ENCODE data around the gene KLHDC4. TPM values are rescaled to one million over a fixed set of nuclear protein-coding genes. Genes with fewer than 3 reads are reported as not detected.

Gene KLHDC4
- total and polyA plus RNA-seq, 5 donors from 2014 or later, result 17.0 to 104 (median 17.5) TPM

DNA sequence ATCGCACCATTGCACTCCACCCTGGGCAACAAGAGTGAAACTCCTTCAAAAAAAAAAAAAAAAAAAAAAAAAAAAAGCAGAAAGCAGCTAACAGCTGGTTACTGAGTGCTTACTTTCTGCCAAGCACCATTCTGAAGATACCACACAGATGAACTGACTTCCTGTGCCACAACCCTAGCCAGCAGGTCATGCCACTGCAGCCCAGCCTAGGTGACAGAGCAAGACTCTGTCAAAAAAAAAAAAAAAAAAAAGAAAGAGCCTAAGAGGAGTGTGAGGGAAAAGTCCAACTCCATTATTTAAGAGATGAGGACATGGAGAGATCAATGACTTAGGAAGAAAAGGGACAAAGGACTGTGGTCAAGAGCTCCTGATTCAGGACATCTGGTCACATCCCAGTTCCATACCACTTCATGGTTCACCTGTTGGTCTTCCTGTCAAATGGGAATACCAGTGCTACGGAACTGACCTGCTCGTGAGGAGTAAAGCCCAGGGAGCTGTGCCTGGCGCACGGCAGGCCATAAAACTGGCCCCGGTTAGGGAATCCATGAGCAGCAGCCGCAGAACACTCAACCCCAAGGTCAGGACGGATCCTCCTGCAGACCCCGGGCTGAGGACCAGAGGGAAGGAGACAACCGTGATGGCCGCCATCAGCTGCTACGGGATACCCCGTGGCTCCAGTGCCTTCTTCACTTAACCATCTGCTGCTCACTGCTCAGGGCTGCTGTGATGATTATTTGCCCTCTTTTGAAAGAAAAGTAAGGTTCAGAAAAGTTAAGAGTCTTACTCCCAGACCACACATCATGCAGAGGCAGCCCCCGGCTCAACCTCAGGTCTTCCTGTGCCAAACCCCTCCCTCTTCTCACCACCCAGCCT is 950 bp downstream of the KLHDC4 start:
- peaks cover 22% of the 10 kb centered on the region for H3K36me3 Mint-ChIP-seq
- Histone ChIP-seq H3K27ac (ENCODE audit: insufficient read depth, low read length, poor library complexity, severe bottlenecking) (peak overlapping the region; percentile 89), H3K36me3 (ENCODE audit: control insufficient read depth, insufficient read depth, low read length) (peaks cover 29% of the 10 kb centered on the region), H3K4me3 (ENCODE audit: low read depth, low read length) (peak overlapping the region; percentile 77), H3K9me3 (ENCODE audit: control insufficient read depth in 2 of 2, low read length in 2 of 2) (no peaks in the 10 kb centered on the region), H3K4me1 (ENCODE audit: control insufficient read depth, insufficient read depth, low read length, poor library complexity, severe bottlenecking) (peaks cover 28% of the 10 kb centered on the region), H3K27me3 (ENCODE audit: control insufficient read depth, insufficient read depth, low read length) (no peaks in the 10 kb centered on the region)
- DNase-seq, result peak in 2 of 3 donors; percentile 39 to 85
- peak; percentile 45 to 54 for ATAC-seq (ENCODE audit: low read depth in 2 of 2)
- peaks cover 11 to 48% (median 33%) of the 10 kb centered on the region in 4 donors for H3K4me1 Mint-ChIP-seq
- peak overlapping the region; percentile 92 to 98 (median 96) for H3K4me3 Mint-ChIP-seq
- H3K27ac Mint-ChIP-seq, result peak overlapping the region; percentile 20 to 98 (median 94)
- peaks cover 15% of the 10 kb centered on the region for H3K27me3 Mint-ChIP-seq
- no peaks in the 10 kb centered on the region for H3K9me3 Mint-ChIP-seq

DNA sequence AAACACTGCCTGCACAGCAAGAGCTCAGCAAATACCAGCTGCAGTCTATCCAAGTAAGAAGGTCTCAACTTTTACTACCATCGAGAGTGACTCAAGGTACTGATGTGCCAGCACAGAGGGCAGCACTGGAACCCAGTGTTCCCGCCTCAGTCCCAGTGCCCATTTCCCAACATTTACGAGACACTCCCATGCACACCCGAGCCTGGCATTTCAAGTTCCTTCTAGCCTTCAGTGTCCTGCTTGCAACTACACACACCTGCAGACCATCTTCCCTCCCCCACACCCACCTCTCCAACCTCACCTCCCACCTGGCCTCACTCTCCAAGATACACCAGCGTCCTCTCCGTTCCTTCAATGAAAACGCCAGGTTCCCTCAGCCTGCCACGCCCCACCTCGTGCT is 3.2 kb downstream of the KLHDC4 start:
- H3K4me3 ChIP-seq (ENCODE audit: low read depth, low read length), result no peak overlapping the region
- H3K36me3 ChIP-seq (ENCODE audit: control insufficient read depth, insufficient read depth, low read length), result peaks cover 34% of the 10 kb centered on the region
- H3K27me3 ChIP-seq (ENCODE audit: control insufficient read depth, insufficient read depth, low read length), result no peaks in the 10 kb centered on the region
- H3K4me1 Mint-ChIP-seq, result peaks cover 5 to 55% (median 32%) of the 10 kb centered on the region in 4 donors
- H3K9me3 ChIP-seq (ENCODE audit: control insufficient read depth in 2 of 2, low read length in 2 of 2), result no peaks in the 10 kb centered on the region
- no peaks in the 10 kb centered on the region for H3K9me3 Mint-ChIP-seq
- H3K4me1 ChIP-seq (ENCODE audit: control insufficient read depth, insufficient read depth, low read length, poor library complexity, severe bottlenecking), result peaks cover 28% of the 10 kb centered on the region
- H3K36me3 Mint-ChIP-seq, result peaks cover 32% of the 10 kb centered on the region
- H3K27ac Mint-ChIP-seq, result peak overlapping the region; percentile 0 to 62 (median 37)
- H3K4me3 Mint-ChIP-seq, result peak overlapping the region in 3 of 4 donors; percentile 48 to 97 (median 50)
- DNase-seq, result no peak
- ATAC-seq (ENCODE audit: low read depth in 2 of 2), result no peak
- no peak overlapping the region for H3K27ac ChIP-seq (ENCODE audit: insufficient read depth, low read length, poor library complexity, severe bottlenecking)
- peaks cover 9% of the 10 kb centered on the region for H3K27me3 Mint-ChIP-seq

DNA sequence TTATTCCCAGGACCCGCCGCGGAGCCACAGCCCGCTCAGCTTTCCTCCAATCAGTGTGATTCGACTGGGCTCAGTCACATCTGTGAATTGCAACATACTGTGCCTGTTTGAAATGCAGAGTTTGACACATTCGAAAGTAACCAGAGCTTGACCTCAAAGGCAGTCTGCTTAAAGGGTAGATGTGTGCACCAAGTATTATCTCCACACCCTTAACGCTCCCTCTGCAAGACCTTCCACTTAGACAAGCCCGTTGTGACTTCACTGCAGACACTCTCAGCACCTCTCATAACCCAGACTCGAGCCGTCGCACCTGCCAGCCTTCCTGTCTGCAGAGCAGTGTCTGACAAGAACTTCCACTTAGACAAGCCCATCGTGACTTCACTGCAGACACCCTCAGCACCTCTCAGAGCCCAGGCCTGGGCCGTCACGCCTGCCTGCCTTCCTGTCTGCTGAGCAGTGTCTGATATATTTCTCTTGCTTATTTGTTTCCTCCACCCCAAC is 3.7 kb downstream of the KLHDC4 start:
- peaks cover 37% of the 10 kb centered on the region for H3K36me3 ChIP-seq (ENCODE audit: control insufficient read depth, insufficient read depth, low read length)
- H3K27ac ChIP-seq (ENCODE audit: insufficient read depth, low read length, poor library complexity, severe bottlenecking), result no peak overlapping the region
- no peak for ATAC-seq (ENCODE audit: low read depth in 2 of 2)
- Mint-ChIP-seq H3K36me3 (peaks cover 36% of the 10 kb centered on the region), H3K4me1 (peaks cover 5 to 55% (median 30%) of the 10 kb centered on the region in 4 donors), H3K27me3 (peaks cover 9% of the 10 kb centered on the region), H3K4me3 (peak overlapping the region in 2 of 4 donors; percentile 7 to 97), H3K27ac (peak overlapping the region; percentile 0 to 62 (median 37)), H3K9me3 (no peaks in the 10 kb centered on the region)
- no peaks in the 10 kb centered on the region for H3K9me3 ChIP-seq (ENCODE audit: control insufficient read depth in 2 of 2, low read length in 2 of 2)
- DNase-seq, result peak in 1 of 3 donors; percentile 43
- H3K27me3 ChIP-seq (ENCODE audit: control insufficient read depth, insufficient read depth, low read length), result no peaks in the 10 kb centered on the region
- peaks cover 28% of the 10 kb centered on the region for H3K4me1 ChIP-seq (ENCODE audit: control insufficient read depth, insufficient read depth, low read length, poor library complexity, severe bottlenecking)
- no peak overlapping the region for H3K4me3 ChIP-seq (ENCODE audit: low read depth, low read length)

DNA sequence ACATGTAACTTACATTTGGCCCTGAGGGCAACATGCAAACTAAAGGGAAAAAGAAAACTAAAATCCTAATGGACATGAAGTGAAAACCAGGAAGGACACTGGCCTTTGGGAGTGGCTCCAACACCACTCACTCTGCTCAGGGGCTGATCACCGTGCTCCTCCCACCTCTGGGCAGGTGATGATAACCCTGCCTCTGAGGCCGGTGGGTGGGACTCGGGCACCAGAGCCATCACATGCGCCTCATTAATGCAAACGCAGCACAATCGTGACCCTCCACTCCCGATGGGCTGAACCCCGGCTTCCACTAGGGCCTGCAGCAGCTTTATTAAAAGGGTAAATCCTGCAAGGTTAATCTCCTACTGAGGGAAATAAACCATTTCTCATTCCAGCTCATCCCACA is 4.7 kb downstream of the KLHDC4 start:
- Histone ChIP-seq H3K9me3 (ENCODE audit: control insufficient read depth in 2 of 2, low read length in 2 of 2) (no peaks in the 10 kb centered on the region), H3K27ac (ENCODE audit: insufficient read depth, low read length, poor library complexity, severe bottlenecking) (no peak overlapping the region), H3K27me3 (ENCODE audit: control insufficient read depth, insufficient read depth, low read length) (no peaks in the 10 kb centered on the region), H3K4me3 (ENCODE audit: low read depth, low read length) (no peak overlapping the region), H3K4me1 (ENCODE audit: control insufficient read depth, insufficient read depth, low read length, poor library complexity, severe bottlenecking) (peaks cover 21% of the 10 kb centered on the region), H3K36me3 (ENCODE audit: control insufficient read depth, insufficient read depth, low read length) (peaks cover 46% of the 10 kb centered on the region)
- Mint-ChIP-seq H3K4me3 (peak overlapping the region in 1 of 4 donors; percentile 97), H3K27me3 (peaks cover 9% of the 10 kb centered on the region), H3K4me1 (peaks cover 4 to 54% (median 29%) of the 10 kb centered on the region in 4 donors), H3K27ac (no peak overlapping the region), H3K36me3 (peaks cover 40% of the 10 kb centered on the region), H3K9me3 (no peaks in the 10 kb centered on the region)
- no peak for DNase-seq
- no peak for ATAC-seq (ENCODE audit: low read depth in 2 of 2)

DNA sequence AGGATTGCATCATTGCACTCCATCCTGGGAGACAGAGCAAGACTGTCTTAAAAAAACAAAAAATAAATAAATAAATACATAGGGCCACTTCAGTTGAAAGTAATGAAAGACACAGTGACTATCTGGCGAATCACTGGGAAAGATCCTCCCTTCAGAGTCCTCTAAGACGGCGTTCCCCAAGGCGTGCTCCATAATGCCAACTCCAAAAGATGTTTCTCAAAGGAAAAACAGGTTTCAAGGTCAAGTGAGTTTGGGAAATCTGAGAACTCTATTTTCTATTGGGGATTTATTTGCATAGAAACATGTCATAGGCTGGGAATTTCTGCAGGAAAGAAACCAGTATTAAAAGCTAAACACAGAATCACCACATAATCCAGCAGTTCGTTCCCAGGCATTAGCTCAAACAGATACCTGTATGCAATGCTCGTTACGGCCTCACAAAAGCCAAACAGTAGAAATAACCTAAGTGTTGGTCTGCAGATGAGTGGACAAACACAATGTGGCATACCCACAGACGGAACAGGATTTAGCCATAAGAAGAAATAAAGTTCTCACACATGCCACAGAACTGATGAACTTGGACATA is 7.9 kb downstream of the KLHDC4 start:
- Histone ChIP-seq H3K9me3 (ENCODE audit: control insufficient read depth in 2 of 2, low read length in 2 of 2) (no peaks in the 10 kb centered on the region), H3K4me3 (ENCODE audit: low read depth, low read length) (no peak overlapping the region), H3K4me1 (ENCODE audit: control insufficient read depth, insufficient read depth, low read length, poor library complexity, severe bottlenecking) (no peaks in the 10 kb centered on the region), H3K27me3 (ENCODE audit: control insufficient read depth, insufficient read depth, low read length) (no peaks in the 10 kb centered on the region), H3K36me3 (ENCODE audit: control insufficient read depth, insufficient read depth, low read length) (peaks cover 64% of the 10 kb centered on the region), H3K27ac (ENCODE audit: insufficient read depth, low read length, poor library complexity, severe bottlenecking) (no peak overlapping the region)
- no peak overlapping the region for H3K27ac Mint-ChIP-seq
- H3K36me3 Mint-ChIP-seq, result peaks cover 49% of the 10 kb centered on the region
- no peak overlapping the region for H3K4me3 Mint-ChIP-seq
- no peaks in the 10 kb centered on the region for H3K27me3 Mint-ChIP-seq
- H3K9me3 Mint-ChIP-seq, result no peaks in the 10 kb centered on the region
- no peak for DNase-seq
- ATAC-seq (ENCODE audit: low read depth in 2 of 2), result no peak
- peaks cover 0 to 30% (median 12%) of the 10 kb centered on the region in 4 donors for H3K4me1 Mint-ChIP-seq

DNA sequence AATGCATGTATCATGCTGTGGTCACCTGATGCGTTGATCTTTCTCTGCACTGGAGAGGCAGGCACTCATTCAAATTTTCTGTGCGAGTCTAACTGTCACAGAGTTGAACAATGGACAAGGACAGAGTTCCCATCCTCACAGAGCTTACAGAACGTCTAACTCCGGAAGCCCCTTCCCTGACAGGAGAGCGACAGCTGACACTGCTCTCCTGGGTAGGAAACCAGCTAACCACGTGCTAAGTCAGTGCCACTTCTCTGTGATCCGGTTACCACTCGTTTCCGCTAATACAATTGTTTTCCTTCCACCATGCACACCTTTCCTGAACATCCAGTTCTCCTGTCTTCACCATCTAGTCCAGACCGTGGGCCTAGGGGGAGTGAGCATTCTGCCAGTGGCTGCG is 11.3 kb downstream of the KLHDC4 start:
- Histone ChIP-seq H3K36me3 (ENCODE audit: control insufficient read depth, insufficient read depth, low read length) (peaks cover 70% of the 10 kb centered on the region), H3K4me1 (ENCODE audit: control insufficient read depth, insufficient read depth, low read length, poor library complexity, severe bottlenecking) (no peaks in the 10 kb centered on the region), H3K27me3 (ENCODE audit: control insufficient read depth, insufficient read depth, low read length) (no peaks in the 10 kb centered on the region), H3K4me3 (ENCODE audit: low read depth, low read length) (no peak overlapping the region), H3K27ac (ENCODE audit: insufficient read depth, low read length, poor library complexity, severe bottlenecking) (no peak overlapping the region), H3K9me3 (ENCODE audit: control insufficient read depth in 2 of 2, low read length in 2 of 2) (no peaks in the 10 kb centered on the region)
- H3K27ac Mint-ChIP-seq, result no peak overlapping the region
- H3K4me1 Mint-ChIP-seq, result peaks cover 0 to 14% (median 1%) of the 10 kb centered on the region in 4 donors
- no peak for DNase-seq
- H3K36me3 Mint-ChIP-seq, result peaks cover 53% of the 10 kb centered on the region
- no peak for ATAC-seq (ENCODE audit: low read depth in 2 of 2)
- H3K4me3 Mint-ChIP-seq, result no peak overlapping the region
- H3K9me3 Mint-ChIP-seq, result no peaks in the 10 kb centered on the region
- no peaks in the 10 kb centered on the region for H3K27me3 Mint-ChIP-seq

DNA sequence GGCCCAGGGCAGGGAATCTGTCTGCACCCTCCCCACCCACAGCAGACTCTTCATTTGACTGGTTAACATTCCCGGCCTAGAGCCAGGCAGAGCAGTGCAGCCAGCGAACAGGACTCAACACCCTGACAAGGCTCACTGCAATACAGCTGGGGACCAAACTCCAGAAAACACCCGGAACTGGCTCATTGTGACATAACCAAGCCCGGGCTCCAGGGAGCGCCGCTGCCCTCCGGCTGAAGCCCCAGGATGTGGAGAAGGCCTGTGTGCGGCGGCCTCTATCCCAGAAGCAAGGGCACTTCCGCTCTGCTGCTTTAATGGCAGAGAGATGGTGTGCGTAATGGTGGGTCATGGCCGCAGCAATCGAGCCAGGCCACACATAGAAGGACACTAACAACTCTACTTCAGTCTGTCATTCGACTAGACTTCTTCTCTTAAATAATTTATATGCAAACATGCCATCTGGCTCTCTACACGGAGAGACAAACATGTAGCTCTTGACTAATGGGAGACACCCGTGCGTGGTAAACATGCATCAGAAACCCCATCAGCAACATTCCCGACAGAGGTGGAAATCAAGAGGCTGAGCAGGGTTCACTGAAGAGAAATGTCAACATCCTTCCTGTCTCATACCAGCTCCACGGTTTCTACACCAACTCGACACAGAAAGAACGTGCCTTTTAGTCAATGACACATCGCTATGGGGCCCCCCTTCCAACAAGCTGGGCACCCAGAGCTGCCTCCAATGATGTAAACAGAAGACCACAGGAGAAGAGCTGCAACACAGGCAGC is 18.0 kb downstream of the KLHDC4 start:
- peaks cover 53% of the 10 kb centered on the region for H3K36me3 Mint-ChIP-seq
- H3K9me3 Mint-ChIP-seq, result no peaks in the 10 kb centered on the region
- no peak overlapping the region for H3K27ac ChIP-seq (ENCODE audit: insufficient read depth, low read length, poor library complexity, severe bottlenecking)
- no peaks in the 10 kb centered on the region for H3K9me3 ChIP-seq (ENCODE audit: control insufficient read depth in 2 of 2, low read length in 2 of 2)
- peak overlapping the region in 2 of 3 donors; percentile 20 to 36 for H3K27ac Mint-ChIP-seq
- no peaks in the 10 kb centered on the region for H3K27me3 Mint-ChIP-seq
- no peaks in the 10 kb centered on the region for H3K4me1 ChIP-seq (ENCODE audit: control insufficient read depth, insufficient read depth, low read length, poor library complexity, severe bottlenecking)
- no peak overlapping the region for H3K4me3 ChIP-seq (ENCODE audit: low read depth, low read length)
- no peak for ATAC-seq (ENCODE audit: low read depth in 2 of 2)
- no peak for DNase-seq
- peaks cover 0 to 10% (median under 1%) of the 10 kb centered on the region in 4 donors for H3K4me1 Mint-ChIP-seq
- no peaks in the 10 kb centered on the region for H3K27me3 ChIP-seq (ENCODE audit: control insufficient read depth, insufficient read depth, low read length)
- H3K4me3 Mint-ChIP-seq, result no peak overlapping the region
- H3K36me3 ChIP-seq (ENCODE audit: control insufficient read depth, insufficient read depth, low read length), result peaks cover 81% of the 10 kb centered on the region

Data from CD4-positive, CD25-positive, alpha-beta regulatory T cell (primary cell).